Stimulated activated CD8-positive, alpha-beta memory T cell treated with anti-CD3 and anti-CD28 coated beads, Interleukin-12 subunit alpha, Interleukin-12 subunit beta, amount 100 ng/mL, for 24 hours (primary cell): ENCODE measurements around the gene MCCD1.

Experiments
- DNase-seq: peaks from one replicate; pipeline ENCODE4 v3.0.0-alpha.2; 2020; ENCODE audit errors: extremely low read depth

MCCD1 gene

GRCh38 chr6:31513456-31514165 lies 15.2 kb upstream of the MCCD1 start:
- DNase-seq: no peak

GRCh38 chr6:31521835-31522234 lies 6.9 kb upstream of the MCCD1 start:
- no peak for DNase-seq

GRCh38 chr6:31525553-31525931 lies 3.2 kb upstream of the MCCD1 start:
- no peak for DNase-seq

- DNase-seq: no peak
Measured at GRCh38 chr6:31525932-31526591, 2.7 kb upstream of the MCCD1 start.

GRCh38 chr6:31528307-31528777 lies 420 bp upstream of the MCCD1 start:
- no peak for DNase-seq

GRCh38 chr6:31529329-31530150 lies 778 bp downstream of the MCCD1 start:
- no peak for DNase-seq

GRCh38 chr6:31530659-31531058 lies 1.9 kb downstream of the MCCD1 start:
- no peak for DNase-seq

GRCh38 chr6:31531162-31531561 lies 2.4 kb downstream of the MCCD1 start:
- DNase-seq: no peak

GRCh38 chr6:31531771-31532643 lies 3.2 kb downstream of the MCCD1 start:
- DNase-seq: no peak

- DNase-seq: no peak
Measured at GRCh38 chr6:31532644-31533454, 4.1 kb downstream of the MCCD1 start.

- no peak for DNase-seq
Measured at GRCh38 chr6:31533455-31533841, 4.7 kb downstream of the MCCD1 start.

- no peak for DNase-seq
Measured at GRCh38 chr6:31534011-31534410, 5.2 kb downstream of the MCCD1 start.

- no peak for DNase-seq
Measured at GRCh38 chr6:31534521-31535040, 5.8 kb downstream of the MCCD1 start.

- no peak for DNase-seq
Measured at GRCh38 chr6:31535538-31536324, 7.0 kb downstream of the MCCD1 start.

GRCh38 chr6:31538805-31539400 lies 10.1 kb downstream of the MCCD1 start:
- no peak for DNase-seq

GRCh38 chr6:31540640-31541039 lies 11.9 kb downstream of the MCCD1 start:
- DNase-seq: no peak

GRCh38 chr6:31541059-31541657 lies 12.4 kb downstream of the MCCD1 start:
- no peak for DNase-seq

- peak; percentile 84 for DNase-seq
Measured at GRCh38 chr6:31541658-31542521, 13.1 kb downstream of the MCCD1 start, which contains the start of gene DDX39B. DDX39B (minus strand) TSS chr6:31542003; CDS start chr6:31540532, 1,471 bp downstream.
